Hematopoietic multipotent progenitor cell treated with erythropoietin and hydrocortisone succinate and interleukin-3 and kit ligand, for 6 days (in vitro differentiated cells): ENCODE data around the gene SLC44A3.

ENCODE experiments used
- DNase-seq: peaks from one replicate; pipeline ENCODE4 v3.0.0-alpha.2; 2015

Gene SLC44A3

GRCh38 chr1:94819945-94820746, at the start of gene SLC44A3:
TSS of gene SLC44A3 (plus strand) at chr1:94820357. CDS start at chr1:94820452, 95 bp downstream.
- peak; percentile 43 for DNase-seq

- DNase-seq, result no peak
Measured at GRCh38 chr1:94772230-94772641, 47.9 kb upstream of the SLC44A3 start.

- no peak for DNase-seq
Measured at GRCh38 chr1:94772845-94773244, 47.3 kb upstream of the SLC44A3 start.

GRCh38 chr1:94773296-94773809, 46.8 kb upstream of the SLC44A3 start:
- no peak for DNase-seq

GRCh38 chr1:94773931-94774422, 46.2 kb upstream of the SLC44A3 start:
- DNase-seq, result no peak

DNA sequence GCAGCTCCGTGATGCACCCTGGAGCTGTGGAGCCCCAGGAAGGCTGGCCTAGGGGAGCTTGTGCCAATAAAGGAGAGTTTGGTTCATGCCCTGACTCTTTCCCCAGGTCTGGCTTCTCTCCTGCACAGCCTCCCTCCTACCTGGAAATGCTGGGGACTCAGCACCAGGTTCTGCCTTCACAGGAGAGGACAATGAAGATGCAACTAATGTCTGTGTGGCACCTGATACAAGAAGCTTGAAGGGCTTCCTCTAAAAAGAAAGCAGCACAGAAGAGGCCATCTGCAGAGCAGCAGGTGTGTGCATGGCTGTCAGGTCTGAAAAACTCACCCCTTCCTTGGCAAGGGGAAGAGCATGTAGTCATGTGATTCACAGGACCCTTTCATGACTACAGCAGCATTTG, 43.7 kb upstream of the SLC44A3 start:
- no peak for DNase-seq

DNA sequence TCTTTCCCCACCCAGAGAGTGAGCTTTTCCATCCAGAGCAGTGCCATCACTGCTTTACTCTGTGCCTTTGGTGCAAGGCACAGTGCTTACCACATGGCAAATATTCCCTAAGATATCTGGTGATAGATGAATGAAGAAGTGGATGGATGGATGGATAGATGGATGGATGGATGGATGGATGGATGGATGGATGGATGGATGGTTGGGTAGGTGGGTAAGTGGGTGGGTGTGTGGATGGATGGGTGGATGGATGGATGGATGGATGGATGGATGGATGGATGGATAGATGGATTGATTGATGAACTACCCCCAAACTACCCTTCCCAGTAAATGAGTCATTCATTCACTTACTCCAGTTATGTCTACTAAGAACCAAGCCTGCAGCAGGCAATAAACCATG, 42.9 kb upstream of the SLC44A3 start:
- no peak for DNase-seq

- DNase-seq, result no peak
Measured at GRCh38 chr1:94778808-94779207, 41.3 kb upstream of the SLC44A3 start.

- DNase-seq, result no peak
Measured at GRCh38 chr1:94783342-94784189, 36.6 kb upstream of the SLC44A3 start.

DNA sequence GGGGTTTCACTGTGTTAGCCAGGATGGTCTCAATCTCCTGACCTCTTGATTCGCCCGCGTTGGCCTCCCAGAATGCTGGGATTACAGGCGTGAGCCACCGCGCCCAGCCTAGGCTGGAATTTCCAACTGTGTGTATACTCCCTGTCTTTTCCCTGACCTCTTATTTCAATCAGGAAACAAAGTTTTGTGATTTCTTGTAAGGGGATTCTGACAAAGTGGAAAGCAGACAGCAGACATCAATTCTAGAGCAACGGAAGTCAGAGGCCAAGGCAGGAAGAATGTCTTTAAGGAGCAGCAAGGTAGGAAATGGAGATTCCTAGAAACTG, 36.0 kb upstream of the SLC44A3 start:
- DNase-seq, result no peak

GRCh38 chr1:94787691-94788090, 32.5 kb upstream of the SLC44A3 start:
- DNase-seq, result peak; percentile 24

GRCh38 chr1:94790246-94790645, 29.9 kb upstream of the SLC44A3 start:
- no peak for DNase-seq

GRCh38 chr1:94790670-94791069, 29.5 kb upstream of the SLC44A3 start:
- DNase-seq, result no peak

- peak; percentile 26 for DNase-seq
Measured at GRCh38 chr1:94792473-94793295, 27.5 kb upstream of the SLC44A3 start.

GRCh38 chr1:94793296-94793656, 26.9 kb upstream of the SLC44A3 start:
- DNase-seq, result no peak

DNA sequence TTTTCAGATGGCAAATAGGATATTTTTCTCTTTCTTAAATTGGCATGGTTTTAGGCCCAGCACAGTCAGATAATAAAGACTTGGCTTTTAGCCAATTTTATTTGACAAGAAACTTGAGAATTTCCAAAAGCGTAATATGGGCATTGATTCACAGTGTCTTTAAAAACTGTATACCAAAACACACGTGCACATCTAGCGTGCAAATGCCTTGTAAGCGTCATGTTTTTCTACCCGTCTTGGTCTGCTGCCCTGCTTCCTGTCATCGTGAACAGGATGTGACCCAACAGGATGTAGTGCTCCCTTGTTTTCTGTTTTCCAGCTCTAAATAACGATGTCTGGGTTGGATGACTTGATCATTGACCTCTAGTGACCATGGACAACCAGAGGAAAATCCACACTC, 24.7 kb upstream of the SLC44A3 start:
- DNase-seq, result peak; percentile 23

GRCh38 chr1:94796266-94796665, 23.9 kb upstream of the SLC44A3 start:
- no peak for DNase-seq

GRCh38 chr1:94797291-94797690, 22.9 kb upstream of the SLC44A3 start:
- DNase-seq, result no peak

GRCh38 chr1:94798054-94798453, 22.1 kb upstream of the SLC44A3 start:
- DNase-seq, result no peak

GRCh38 chr1:94798462-94798861, 21.7 kb upstream of the SLC44A3 start:
- no peak for DNase-seq

DNA sequence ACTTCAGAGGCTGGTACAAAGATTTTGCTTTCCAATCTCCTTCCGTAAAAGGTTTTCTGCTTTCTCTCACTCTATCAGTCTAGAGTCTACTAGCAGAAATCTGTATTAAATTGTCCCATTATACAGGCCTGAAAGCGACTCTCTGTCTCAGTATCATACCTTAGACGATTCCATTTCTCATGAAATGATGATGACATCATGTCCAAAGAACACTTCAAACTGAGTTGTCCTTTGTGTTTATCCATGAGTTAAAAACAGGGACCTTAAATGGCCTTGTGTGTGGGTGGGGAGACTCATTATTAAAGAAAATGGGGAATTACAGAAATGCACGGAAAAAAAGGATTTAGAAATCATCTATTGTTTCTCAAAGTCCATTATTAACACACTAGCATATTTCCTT, 21.0 kb upstream of the SLC44A3 start:
- no peak for DNase-seq

DNA sequence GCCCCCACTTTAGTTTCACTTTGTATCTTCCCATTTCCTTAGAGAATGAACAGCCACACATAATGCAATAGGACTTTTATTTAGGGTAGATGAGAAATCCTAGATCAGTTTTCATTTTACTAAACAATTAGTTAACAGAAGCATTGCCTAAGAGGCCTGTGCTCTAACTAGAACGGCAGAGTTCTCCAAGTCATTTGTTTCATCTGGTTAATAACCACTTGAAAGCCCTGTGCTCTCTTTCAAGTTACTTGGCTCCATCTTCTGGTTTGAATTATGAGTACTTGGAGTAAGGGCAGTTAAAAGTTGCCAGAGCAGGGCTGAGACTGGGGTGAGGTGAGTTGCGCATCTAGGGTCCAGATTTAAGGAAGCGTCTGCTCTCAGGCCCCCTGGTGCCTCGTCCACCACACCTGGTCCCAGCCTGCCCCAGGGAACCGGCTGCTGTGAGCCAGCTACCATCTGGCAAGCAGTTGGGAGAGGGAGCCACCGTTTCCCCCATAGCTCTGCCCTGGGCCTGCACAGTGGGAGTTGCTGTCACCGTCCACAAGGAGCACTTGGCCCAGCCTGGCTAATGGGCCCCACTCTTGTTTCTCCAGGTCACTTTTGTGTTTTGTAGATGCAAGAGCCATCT, 18.1 kb upstream of the SLC44A3 start:
- DNase-seq, result peak; percentile 89

DNA sequence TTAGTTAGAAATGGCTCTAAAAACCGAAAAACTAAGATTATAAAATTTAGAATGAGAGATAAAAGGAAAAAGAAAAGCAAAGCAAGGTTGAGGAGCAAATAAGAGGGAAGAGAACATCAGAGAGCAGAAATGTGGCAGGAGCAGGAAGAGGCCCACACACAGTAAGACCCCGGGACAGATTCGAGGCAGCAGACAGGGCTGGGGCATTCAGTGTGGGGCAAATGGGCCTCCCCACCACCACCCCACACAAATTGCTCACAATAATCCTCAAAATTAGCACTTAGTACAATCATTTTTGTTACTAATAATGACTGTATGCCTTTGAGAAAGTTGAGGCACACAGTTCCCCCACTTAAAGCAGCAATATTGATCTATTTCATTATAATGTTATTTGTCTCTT, 17.1 kb upstream of the SLC44A3 start:
- DNase-seq, result no peak
